ENCODE data around the gene BCL2L1. TPM values are rescaled to one million over a fixed set of nuclear protein-coding genes. Genes with fewer than 3 reads are reported as not detected.

BCL2L1 gene
- total and polyA plus RNA-seq, 10 of the 15 experiments (the other 5 are each of a cell fraction or from before 2014, with no cell fraction given) = 0.63 to 67.7 (median 43.6) TPM

- H3K36me3 ChIP-seq (ENCODE audit: control insufficient read depth in 2 of 2, insufficient read depth in 2 of 2, low read length in 1 of 2) = no peaks in the 10 kb centered on the region
- no peak overlapping the region for H3K27ac ChIP-seq (ENCODE audit: control insufficient read depth, insufficient read depth)
- intact Hi-C loops (cut with micrococcal nuclease; ENCODE audit: unreplicated experiment) (no loop called here), in situ Hi-C loops (cut with MboI) (no loop called here)
- H3K9ac ChIP-seq (ENCODE audit: control insufficient read depth, insufficient read depth, low read length) = no peak overlapping the region
- ChIA-PET RAD21 (ENCODE audit: unreplicated experiment) (no interaction called here), CTCF (interaction anchor here (0.5 to 1.8 kb wide), 5 partner anchors 19 to 1646 kb away, joined by 3 to 8 read pairs (median 6); no protein-coding TSS in a partner anchor), POLR2A (no interaction called here), SMC1A (ENCODE audit: uncharacterized antibody, unreplicated experiment) (interaction anchor here (1.0 kb wide), 2 partner anchors 11 to 21 kb away, joined by 3 read pairs; no protein-coding TSS in a partner anchor)
- H3K9me3 ChIP-seq (replicated peaks; ENCODE audit: control insufficient read depth, insufficient read depth, low read length) = no peaks in the 10 kb centered on the region
- 6% methylated on average over 3 of the region's 3 CpGs for WGBS (ENCODE audit: insufficient coverage, insufficient replicate concordance, low lambda C conversion rate, missing lambda C conversion rate)
- ATAC-seq (no peak), FAIRE-seq (no peak), DNase-seq (ENCODE audit: low read depth, low spot score) (no peak)
- no peak overlapping the region for H2AFZ ChIP-seq (ENCODE audit: control insufficient read depth, low read depth, low read length)
- H3K4me2 ChIP-seq (ENCODE audit: control insufficient read depth, insufficient read depth) = no peak overlapping the region
- BruUV-seq (replicated peaks) = no TSS peak
- H4K20me1 ChIP-seq (ENCODE audit: control insufficient read depth, insufficient read depth) = no peaks in the 10 kb centered on the region
- H3K79me2 ChIP-seq (ENCODE audit: control insufficient read depth, insufficient read depth, low read length) = no peaks in the 10 kb centered on the region
- H3K4me1 ChIP-seq (ENCODE audit: control insufficient read depth, insufficient read depth, low read length) = peaks cover 2% of the 10 kb centered on the region
- no peak overlapping the region for H3K4me3 ChIP-seq
- no peaks in the 10 kb centered on the region for H3K27me3 ChIP-seq (replicated peaks in 1 of 2; ENCODE audit: control insufficient read depth in 2 of 2, insufficient read depth in 2 of 2, low read length in 1 of 2)
- no peak for TF ChIP-seq PBX3 (IDR thresholded peaks at IDR 0.05; ENCODE audit: insufficient replicate concordance, low read depth, low read length)
- TF ChIP-seq, protein P1, sequence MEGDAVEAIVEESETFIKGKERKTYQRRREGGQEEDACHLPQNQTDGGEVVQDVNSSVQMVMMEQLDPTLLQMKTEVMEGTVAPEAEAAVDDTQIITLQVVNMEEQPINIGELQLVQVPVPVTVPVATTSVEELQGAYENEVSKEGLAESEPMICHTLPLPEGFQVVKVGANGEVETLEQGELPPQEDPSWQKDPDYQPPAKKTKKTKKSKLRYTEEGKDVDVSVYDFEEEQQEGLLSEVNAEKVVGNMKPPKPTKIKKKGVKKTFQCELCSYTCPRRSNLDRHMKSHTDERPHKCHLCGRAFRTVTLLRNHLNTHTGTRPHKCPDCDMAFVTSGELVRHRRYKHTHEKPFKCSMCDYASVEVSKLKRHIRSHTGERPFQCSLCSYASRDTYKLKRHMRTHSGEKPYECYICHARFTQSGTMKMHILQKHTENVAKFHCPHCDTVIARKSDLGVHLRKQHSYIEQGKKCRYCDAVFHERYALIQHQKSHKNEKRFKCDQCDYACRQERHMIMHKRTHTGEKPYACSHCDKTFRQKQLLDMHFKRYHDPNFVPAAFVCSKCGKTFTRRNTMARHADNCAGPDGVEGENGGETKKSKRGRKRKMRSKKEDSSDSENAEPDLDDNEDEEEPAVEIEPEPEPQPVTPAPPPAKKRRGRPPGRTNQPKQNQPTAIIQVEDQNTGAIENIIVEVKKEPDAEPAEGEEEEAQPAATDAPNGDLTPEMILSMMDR (IDR thresholded peaks at IDR 0.05 in 2 of 3, conservative IDR thresholded peaks at IDR 0.05 in 1 of 3; ENCODE audit: control insufficient read depth in 2 of 3, extremely low read depth in 1 of 3, insufficient read depth in 1 of 3, low read depth in 3 of 3, low read length in 3 of 3) = no peak
- TF ChIP-seq PRDM15 (CRISPR knock-in tag; IDR thresholded peaks at IDR 0.05) = no peak
- no peak for TF ChIP-seq USF2 (IDR thresholded peaks at IDR 0.05; ENCODE audit: borderline replicate concordance, low read depth, low read length)
- no peak for TF ChIP-seq RAD21 (IDR thresholded peaks at IDR 0.05; ENCODE audit: insufficient read depth, low read depth, low read length)
- TF ChIP-seq, protein P2, sequence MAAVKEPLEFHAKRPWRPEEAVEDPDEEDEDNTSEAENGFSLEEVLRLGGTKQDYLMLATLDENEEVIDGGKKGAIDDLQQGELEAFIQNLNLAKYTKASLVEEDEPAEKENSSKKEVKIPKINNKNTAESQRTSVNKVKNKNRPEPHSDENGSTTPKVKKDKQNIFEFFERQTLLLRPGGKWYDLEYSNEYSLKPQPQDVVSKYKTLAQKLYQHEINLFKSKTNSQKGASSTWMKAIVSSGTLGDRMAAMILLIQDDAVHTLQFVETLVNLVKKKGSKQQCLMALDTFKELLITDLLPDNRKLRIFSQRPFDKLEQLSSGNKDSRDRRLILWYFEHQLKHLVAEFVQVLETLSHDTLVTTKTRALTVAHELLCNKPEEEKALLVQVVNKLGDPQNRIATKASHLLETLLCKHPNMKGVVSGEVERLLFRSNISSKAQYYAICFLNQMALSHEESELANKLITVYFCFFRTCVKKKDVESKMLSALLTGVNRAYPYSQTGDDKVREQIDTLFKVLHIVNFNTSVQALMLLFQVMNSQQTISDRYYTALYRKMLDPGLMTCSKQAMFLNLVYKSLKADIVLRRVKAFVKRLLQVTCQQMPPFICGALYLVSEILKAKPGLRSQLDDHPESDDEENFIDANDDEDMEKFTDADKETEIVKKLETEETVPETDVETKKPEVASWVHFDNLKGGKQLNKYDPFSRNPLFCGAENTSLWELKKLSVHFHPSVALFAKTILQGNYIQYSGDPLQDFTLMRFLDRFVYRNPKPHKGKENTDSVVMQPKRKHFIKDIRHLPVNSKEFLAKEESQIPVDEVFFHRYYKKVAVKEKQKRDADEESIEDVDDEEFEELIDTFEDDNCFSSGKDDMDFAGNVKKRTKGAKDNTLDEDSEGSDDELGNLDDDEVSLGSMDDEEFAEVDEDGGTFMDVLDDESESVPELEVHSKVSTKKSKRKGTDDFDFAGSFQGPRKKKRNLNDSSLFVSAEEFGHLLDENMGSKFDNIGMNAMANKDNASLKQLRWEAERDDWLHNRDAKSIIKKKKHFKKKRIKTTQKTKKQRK (IDR thresholded peaks at IDR 0.05; ENCODE audit: low read depth, low read length) = no peak
- TF ChIP-seq BCL11A (IDR thresholded peaks at IDR 0.05; ENCODE audit: low read depth, low read length) = no peak
- no peak for TF ChIP-seq NR2C1 (IDR thresholded peaks at IDR 0.05)
- no peak for TF ChIP-seq MTA3 (IDR thresholded peaks at IDR 0.05; ENCODE audit: borderline replicate concordance, low read length)
- no peak for TF ChIP-seq SMAD1 (IDR thresholded peaks at IDR 0.05; ENCODE audit: low read depth, partially characterized antibody)
Measured at GRCh38 chr20:31640259-31640658, 82.4 kb downstream of the BCL2L1 start.
